Nucleus accumbens (tissue), 56 donors: Measurements from ENCODE around the gene CYP27C1.
"Not testable (repeated sequence)": the region's sequence is repeated elsewhere in the genome, so short reads cannot be mapped to it uniquely, and the experiment has no call there.

Experiments used
- DNase-seq, 56 donors: peaks; one replicate each; lab custom pipeline; 2025; lab: John Stamatoyannopoulos, UW

The CYP27C1 gene

DNA sequence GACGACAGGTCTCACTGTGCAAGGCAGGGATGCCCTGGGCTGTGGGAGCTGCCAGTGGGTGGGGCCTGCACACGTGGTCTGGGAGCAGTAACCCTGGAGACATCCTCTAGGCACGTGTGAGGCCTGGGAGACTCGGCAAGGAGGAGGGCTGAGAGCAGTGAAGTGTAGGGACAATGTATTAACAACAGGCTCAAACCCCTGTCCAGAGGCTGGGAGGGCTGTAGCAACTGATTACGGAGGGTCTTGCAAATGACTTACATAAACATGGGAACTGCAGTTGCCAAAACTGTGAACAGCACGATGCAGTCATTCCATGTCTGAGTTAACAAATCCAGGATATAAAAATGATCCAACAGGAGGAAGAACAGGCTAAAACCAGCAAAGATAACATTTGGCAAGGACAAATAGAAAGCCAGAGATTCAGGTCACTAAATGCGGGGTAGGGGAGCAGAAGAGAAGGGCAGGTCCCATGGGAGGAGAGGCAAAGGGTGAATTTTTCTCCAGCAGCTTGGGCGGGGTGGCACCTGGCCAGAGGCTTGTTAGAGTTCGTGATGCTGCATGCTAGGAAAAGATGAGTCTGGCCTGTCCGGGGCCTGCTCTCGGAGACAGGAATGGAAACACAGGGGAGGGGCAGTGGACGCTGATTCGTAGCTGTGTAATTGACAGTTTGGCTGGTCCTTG, 44.9 kb downstream of the CYP27C1 start:
- peak in 9 of 56 donors; percentile 24 to 48 (median 30) for DNase-seq

DNA sequence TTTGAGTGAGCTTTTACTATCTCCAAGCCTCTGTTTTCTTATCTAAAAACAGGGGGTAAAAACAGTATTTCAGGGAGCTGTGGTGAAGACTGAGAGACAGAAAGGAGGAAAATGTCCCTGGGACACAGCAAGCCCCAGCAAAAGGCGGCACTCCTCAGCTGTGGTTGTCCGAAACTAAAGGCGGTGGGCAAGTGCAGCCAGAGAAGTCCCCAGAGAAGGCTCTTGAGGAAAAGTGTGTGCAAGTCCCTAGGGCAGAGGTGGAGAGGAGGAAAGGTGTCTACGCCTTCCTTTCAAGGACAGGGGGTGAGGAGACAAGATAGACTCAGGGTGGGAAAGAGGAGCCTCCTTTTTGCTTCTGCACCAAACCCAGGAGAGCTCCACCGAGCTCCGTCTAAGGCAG, 45.5 kb downstream of the CYP27C1 start:
- no peak for DNase-seq

DNA sequence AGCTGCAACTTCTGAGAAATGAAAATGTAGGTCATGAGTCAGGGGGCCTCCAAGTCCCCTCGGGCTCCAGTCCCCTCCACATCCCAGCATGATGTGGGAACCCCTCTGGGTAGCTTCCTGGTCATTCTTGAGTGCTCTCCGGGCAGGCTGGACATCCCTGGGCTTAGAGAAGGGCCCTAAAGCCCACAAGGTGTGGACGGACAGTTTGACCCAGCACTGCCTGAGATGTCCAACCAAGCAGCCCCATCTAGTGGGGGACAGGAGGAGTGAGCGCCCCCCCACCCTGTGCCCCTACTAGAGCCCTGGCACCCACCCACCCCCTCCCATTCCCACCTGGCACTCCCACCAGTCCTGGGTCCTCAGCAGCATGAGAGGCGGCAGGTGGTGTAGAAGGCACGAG, 46.0 kb downstream of the CYP27C1 start:
- DNase-seq: peak in 14 of 56 donors; percentile 13 to 51 (median 33)

DNA sequence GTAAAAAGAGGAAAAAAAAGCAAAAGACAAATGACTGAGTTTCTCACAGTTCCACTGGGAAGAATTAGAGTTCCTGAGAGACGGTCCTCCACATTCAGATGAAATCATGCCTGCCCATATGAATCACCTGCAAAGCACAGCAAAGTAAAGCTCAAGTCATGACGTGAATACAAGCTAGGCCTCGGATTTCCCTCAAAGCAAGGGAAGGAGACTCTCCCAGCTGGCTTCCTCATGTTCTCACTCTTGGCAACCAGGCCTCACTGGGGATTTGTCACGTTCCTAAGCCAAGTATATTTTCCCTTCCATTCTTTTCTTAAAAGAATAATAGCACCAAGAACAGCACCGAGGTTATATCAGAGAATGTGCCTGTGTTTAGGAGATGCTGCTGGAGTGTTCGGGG, 47.0 kb downstream of the CYP27C1 start:
- DNase-seq: no peak

DNA sequence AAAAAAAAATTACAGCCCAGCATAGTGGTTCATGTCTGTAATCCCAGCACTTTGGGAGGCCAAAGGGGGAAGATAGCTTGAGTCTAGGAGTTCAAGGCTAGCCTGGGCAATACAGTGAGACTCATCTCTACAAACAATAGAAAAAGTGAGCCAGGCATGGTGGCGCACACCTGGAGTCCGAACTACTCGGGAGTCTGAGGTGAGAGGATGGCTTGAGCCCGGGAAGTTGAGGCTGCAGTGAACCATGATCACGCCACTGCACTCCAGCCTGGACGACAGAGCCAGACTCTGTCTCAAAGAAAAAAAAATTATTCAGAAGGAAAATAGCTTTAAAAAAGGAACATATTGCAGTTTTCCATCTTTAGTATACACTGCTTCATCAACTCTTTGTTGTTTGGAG, 47.8 kb downstream of the CYP27C1 start:
- no peak for DNase-seq

DNA sequence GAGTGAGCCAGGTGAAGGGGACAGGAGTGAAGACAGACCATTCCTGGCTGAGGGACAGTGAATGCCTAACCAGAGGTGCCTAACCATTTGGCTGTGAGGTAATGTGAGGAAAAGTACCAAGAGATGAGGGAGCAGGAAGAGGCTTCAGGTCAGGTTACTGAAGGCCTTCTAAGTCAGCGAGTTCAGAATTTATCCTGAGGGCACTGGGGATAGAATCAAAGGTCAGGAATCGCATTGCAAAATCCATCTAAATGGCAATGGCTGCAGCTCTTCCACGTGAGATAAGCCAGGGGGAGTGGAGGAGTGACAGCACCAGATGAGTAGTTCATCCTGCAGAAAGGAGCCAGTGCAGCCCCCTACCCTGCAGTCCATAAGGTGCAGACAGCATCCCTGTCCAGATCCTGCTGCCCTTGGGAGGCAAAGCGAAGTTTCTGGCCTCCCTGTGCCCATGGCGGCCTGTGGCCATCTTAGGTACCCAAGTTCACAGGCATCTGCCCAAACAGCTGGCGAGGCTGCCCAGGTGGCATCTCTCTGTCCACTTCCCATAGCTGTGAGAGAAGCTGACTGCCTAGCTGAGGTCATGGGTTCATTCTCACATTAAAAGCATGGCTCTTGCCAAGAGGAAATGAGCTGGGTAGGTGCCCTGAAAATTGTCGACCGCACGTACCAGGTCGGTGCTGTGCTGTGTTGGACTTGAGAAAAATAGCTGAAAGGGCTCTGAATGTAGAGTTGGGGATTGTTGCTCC, 49.5 kb downstream of the CYP27C1 start:
- no peak for DNase-seq

DNA sequence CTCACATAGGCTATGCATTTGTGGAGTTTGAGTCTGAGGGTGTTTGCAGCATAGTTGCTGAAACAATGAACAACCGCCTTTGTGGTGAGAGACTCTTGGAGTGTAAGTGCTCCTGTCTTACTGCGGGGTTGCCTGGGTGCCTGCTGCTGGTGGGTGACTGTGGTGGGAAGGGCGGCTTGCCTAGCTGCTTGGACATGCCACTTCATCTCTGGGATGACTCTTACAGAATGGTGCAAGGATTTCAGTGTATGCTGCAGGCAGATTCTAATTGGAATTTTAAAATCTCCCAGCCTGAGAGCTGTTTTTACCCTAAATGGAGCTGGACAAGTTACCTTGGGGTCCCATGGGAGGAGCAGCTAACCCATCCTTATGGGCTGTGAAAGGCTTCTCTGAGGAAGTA, 50.1 kb downstream of the CYP27C1 start:
- DNase-seq: no peak

DNA sequence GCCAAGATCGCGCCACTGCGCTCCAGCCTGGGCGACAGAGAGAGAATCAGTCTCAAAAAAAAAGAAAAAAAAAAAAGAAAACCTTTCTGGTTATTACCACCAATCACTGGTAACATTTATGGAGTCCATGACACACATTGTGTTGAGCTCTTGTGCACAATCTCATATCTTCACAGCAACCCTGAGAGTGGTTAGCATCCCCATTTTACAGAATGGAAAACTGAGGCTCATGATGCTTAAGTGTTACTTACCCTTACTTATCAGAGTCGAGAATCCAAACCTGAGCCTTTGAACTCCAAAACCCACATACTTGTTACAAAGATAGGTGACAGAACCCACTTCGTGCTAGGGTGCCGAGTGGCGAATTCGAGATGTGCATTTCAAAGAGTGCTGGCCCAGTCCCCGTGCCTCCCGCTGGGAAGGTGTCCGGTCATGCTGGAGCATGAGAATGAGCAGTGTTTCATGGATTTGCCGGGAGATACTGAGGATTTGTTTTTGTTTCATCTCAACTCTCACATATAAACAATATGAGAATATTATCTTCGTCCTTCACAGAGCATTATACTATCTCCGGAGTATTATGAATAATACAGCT, 50.9 kb downstream of the CYP27C1 start:
- no peak for DNase-seq

DNA sequence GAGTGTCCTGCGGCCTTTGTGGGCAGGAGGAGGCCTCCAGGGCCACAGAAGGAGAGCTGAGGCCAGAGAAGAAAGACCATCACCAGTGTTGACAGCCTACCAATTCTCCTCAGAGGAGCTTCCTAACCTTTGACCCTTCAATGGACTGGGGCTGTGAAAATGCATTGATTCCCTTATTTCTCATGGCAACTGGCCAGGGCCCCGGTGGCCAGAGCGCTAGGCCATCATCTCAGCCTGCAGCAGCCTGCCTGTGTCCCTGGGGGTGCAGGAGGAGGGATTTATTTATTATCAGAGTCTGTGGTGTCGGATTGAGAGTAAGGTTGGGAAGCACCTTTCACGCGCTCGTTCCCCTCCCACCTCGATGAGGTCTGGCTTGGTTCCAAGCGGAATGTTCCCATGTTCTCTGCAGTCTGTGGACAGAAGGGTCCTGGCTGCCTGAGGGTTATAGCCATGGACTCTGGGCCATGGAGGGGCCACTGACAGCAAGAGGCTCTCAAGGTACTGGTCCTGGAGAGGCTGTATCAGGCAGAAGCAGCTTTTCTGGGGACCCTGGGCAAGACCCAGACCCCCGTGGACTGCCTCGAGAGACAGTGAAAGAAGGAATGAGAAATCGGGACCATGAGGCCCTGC, 53.8 kb downstream of the CYP27C1 start:
- no peak for DNase-seq

DNA sequence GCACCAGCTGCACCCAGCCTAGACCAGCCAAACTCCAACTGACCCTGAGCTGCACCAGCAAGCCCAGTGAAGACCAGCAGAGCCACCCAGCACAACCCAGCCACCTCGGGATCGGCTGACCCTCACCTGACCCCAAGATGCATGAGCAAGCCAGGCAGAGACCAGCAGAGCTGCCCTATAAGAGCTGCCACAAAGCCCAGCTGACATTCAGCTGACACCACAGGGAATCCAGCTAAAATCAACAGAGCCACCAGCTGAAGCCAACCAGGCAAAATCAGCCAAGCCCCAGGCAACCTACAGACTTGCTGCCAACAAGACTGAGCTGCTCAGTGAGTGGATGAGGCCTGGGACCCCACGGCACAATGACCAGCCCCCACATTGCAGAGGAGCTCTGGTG, 54.6 kb downstream of the CYP27C1 start:
- no peak for DNase-seq

DNA sequence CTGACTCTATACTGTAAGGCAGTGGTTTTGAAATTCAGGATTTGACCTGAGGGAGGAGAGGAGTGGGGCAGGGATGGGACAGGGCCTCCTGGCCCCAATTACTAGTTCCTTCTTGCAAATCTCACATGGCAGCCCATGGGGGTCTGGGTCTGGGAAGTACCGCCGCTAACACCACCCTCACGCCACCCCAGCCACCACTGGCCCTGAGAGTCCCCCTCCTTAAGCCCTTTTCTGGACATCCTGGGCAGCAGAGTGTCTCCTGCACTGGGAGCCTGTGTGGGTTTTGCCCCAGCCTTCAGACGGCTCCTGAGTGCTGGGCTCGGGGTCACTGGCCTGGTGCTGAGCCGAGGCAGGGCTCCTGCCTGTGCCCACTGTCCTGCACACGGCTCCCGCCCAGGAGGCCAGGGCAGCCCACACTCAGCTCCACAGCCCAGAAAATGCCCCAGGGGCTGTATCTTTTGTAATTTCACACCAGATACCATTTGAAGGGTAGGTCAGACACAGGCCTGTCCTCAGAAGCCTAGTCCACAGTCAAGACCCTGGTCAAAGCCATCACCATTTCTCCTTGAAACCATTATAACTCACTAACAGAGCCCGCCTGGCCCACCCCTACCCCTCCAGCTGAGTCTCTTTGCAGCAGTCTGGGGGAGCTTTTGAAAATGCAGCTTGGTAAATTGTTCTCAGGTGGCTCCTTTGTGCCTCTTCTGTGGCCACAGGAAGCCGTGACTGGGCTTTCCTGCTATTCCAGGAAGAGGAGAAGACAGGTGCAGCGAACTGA, 55.1 kb downstream of the CYP27C1 start:
- no peak for DNase-seq

DNA sequence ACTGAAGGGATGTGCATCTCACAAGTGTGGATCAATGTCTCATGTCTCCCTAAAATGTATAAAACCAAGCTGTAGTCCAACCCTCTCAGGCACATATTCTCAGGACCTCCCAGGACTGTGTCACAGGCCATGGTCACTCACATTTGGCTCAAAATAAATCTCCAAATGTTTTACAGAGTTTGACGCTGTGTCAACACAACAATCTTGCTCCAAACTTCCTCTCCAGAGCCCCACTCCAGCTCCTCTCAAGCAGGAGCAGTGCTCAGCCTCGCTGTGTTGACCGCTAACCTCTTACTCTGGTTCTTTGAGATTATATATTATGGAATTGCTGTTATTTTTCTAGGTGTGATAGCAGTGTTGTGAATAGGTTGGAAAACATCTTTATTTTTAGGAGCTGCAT, 56.2 kb downstream of the CYP27C1 start:
- DNase-seq: no peak

DNA sequence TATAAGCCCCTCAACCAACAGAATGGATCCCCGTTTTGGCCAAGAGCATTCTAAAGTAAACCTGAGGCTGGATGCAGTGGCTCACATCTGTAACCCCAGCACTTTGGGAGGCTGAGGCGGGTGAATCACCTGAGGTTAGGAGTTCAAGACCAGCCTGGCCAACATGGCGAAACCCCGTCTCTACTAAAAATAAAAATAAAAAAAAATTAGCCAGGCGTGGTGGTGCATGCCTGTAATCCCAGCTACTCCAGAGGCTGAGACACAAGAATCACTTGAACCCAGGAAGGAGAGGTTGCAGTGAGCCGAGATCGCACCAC, 57.1 kb downstream of the CYP27C1 start:
- DNase-seq: not testable (repeated sequence)

DNA sequence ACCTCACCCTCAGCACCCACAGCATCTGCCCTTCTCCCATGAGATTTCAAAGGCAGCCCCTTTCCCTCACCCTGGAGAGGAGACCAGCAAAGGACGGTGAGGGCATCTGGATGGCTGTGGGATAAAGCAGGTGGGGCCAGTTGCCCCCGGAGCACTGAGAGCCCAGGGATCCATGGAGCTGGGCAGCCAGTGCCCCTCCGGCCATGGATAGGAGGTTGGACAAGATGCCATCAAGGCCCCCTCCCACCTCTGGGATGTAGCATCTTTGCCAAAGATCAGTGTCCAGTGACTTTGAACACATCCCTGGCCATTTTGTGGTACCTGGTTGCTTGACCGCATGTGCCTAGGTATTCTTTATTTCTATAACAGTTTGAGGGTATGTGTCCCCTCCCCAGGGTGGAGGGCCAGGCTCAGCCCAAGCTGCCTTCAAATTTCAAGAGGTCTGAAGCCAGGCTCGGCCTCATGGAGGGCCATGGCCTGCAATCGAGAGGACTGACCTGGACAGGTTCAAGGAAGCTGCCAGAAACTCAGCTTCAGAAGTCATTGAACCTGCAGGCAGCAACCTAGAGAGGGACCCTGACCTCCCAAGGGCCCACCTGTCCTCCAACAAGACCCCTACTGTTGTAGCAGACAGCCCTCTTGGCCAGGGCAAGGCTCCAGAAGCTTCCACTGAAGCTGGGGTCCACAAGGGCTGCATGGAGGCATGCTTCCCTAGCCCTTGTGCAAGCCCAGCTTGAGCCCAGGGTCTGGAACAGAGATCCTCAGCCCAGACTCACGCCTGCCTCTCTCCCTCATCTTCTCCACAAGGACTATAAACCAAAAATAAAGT, 57.6 kb downstream of the CYP27C1 start:
- DNase-seq: no peak

DNA sequence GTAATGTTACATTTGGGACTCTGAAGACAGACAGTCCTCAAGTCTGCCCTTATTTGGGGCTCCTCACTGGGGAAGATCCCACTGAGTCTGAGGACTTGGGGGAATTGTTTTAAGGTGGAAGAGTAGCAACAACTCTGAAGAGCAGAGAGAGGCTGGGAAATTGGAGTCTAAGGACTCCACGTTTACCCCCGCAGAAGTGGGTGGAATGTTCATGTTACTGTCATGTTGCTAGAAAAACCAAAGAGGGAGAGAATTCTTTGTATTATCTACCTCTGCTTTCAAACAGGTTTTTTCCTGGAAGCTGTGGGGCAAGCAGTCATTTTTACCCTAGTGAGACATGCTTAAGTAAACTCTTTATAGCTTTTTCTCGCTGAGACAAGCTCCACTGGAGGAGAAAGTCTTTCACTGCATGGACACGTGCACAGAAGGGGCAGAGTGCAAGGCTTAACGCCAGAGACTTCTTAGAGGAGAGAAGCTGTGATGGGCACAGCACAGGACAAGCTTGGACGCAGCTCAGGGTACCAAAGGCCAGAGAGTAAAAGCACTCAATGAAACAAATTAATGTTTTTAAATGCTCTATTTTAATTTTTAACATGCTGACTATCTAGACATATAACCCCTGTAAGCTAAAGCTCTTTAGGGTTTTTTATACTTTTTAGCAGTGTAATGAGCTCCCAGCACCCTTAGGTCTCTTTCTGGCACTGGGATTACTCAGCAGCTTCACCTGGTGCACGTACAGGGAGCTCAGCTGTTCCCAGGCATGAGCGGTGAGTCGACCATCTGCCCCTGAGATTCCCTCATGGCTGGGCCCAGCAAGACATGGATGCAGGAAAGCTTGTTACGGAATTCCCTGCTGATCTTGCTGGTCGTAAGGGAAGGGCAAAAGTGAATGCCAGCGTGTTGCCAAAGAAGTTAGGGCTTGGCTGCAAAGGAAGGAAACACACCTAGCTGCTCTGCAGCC, 58.6 kb downstream of the CYP27C1 start:
- DNase-seq: peak in 5 of 56 donors; percentile 29 to 41 (median 32)

DNA sequence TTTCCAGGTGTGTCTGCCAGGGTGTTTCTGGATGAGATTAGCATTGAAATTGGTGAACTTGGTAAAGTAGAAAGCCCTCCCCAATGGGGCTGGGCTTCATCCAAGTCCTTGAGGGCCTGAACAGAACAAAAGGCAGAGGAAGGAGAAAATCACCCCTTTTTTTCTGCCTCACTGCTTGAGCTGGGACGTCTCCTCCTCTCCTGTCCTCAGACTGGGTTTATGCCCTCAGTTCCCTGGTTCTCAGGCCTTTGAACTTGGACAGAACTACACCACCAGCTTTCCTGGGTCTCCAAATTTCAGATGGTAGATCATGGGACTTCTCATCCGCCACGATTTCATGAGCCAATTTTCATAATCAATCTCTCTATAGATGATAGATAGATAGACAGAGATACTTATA, 59.4 kb downstream of the CYP27C1 start:
- no peak for DNase-seq

DNA sequence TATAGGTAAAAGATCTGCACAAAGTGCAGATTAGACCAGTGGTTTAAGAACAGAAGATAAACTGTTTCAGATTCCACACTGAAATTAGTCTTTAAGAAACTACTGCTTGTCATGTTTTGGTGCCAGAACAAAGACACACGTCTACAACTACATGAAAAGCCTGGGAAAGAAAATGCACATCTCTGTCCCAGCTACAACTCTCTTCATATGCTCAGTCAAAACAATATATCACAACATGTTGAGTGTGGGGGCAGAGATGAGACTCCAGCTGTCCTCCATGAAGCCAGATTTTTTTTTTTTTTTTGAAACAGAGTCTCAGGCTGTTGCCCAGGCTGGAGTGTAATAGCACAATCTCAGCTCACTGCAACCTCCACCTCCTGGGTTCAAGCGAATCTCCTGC, 60.6 kb downstream of the CYP27C1 start:
- no peak for DNase-seq

DNA sequence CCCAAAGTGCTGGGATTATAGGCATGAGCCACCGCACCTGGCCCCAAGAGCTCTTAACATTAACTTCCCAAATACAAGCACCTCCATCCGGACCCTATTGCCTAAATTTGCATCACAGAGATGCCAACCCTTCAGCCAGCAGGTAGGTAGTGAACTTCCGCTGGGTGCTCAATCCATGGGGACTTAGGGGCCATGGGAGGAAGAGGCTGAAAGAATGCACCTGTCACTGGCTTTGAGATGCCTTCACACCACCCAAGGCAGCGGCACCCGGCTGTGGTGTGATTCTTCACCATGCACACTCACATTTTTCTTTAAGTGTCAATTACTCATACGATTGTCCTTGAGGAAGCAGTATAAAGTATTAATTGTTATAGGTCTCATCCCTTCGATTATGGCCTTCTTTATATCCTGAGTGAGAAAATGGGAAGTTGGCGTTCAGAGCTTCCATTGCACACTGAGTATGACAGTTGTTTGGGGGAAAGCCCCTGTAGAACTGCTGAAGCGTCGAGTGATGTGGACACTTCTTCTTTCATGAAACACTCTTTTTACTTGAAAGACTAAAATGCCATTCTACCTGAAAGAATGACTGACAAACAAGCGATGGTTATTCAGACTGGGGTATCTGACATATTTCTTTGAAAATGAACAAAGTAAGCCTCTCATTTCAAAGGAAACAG, 61.3 kb downstream of the CYP27C1 start:
- no peak for DNase-seq
